HG03354 (cell line): ENCODE results near the gene AHRR.
"Not testable (repeated sequence)": the region's sequence is repeated elsewhere in the genome, so short reads cannot be mapped to it uniquely, and the experiment has no call there.

ENCODE experiments used
- ATAC-seq: cut with Tn5 transposase; IDR thresholded peaks from one replicate; pipeline ENCODE4 v1.9.1; 2021; ENCODE audit warnings: mild to moderate bottlenecking; ENCODE audit not compliant: unreplicated experiment, poor library complexity, severe bottlenecking

The AHRR gene

GRCh38 chr5:462051-462481, 140.6 kb downstream of the AHRR start:
- no peak for ATAC-seq

DNA sequence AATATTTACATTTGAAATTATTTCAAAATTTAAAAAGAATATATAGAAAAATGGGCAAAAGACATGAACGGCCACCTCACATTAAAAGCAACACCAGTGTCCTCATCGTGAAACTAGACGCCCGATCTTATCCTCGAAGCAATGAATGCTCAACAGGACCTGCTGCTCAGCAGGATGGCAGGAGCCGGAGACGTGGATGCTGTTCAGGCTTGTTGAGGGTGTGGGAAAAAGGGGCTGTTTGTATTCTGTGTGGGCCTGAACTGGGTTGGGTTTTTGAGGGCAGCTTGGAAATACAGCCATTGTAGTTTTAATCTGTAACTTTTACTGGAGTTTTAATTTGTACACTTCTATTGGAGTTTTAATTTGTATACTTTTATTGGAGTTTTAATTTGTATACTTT, 141.8 kb downstream of the AHRR start:
- no peak for ATAC-seq

DNA sequence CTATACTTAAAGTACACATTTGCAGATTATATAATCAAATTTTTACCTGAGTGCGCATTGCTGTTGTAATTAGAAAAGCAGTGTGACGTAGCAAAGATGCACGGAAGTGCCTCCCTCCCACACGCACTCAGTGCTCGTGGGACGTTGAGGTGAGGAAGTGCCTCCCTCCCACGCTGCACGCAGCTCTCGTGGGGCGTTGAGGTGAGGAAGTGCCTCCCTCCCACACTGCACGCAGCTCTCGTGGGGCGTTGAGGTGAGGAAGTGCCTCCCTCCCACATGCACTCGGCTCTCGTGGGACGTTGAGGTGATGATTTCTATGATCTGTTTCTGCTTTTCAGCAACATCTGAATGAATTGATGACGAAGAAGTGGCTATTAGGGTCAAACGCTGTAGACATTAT, 142.4 kb downstream of the AHRR start:
- no peak for ATAC-seq

DNA sequence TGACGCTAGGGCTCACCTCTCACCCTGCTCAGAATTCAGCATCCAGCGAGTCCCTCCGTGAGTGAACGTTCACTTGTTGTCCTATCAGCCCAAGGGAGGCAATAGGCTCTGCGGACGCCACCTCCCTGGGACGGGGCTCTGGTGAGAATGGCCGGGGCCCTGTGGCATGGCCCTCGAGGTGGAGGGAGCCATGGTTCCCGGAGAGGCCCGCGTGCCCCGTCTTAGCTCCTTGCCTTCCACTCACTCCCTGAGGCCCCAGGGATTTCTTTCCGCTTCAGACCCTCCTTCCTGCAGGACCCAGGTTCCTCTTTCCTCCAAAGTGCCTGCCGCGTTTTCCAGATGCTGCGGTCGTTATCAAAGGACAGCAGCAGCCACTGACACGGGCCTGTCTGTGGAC, 142.9 kb downstream of the AHRR start:
- ATAC-seq, result no peak

DNA sequence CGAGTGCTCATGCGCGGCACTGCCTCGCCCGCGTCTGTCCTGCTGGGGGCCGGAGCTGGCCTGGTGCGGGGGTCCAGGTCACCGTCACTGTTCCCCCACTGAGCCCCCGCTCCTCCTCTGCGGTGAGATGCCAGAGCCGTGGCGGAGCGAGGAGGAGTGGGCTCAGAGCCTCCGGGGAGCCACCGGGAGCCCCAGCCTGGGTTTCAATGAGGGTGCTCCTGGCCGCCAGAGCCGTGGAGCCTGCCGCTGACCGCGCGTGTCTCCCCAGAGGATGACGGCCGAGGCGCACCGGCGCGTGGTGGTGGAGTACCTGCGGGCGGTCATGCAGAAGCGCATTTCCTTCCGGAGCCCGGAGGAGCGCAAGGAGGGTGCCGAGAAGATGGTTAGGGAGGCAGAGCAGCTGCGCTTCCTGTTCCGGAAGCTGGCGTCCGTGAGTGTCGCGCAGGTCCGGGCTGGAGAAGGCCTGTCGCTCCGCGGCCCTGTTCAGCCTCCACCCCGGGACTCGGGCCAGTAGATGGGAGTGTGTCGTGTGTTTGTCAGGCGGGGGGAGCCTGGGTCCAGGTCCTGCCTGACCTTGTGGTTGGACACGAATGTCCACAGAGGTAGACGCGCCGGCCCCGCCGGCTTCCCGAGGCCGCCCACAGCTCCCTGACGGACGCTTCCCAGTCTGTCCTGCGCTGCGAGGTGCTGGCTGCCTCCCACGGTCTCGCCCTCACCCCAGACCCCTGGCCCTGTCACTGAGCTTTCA, 143.5 kb downstream of the AHRR start:
- ATAC-seq, result no peak

GRCh38 chr5:465591-466403, 144.3 kb downstream of the AHRR start:
- ATAC-seq, result no peak

GRCh38 chr5:466661-467310, 145.3 kb downstream of the AHRR start:
- ATAC-seq, result no peak

- no peak for ATAC-seq
These were observed 146.9 kb downstream of the AHRR start for GRCh38 chr5:468401-468800.

DNA sequence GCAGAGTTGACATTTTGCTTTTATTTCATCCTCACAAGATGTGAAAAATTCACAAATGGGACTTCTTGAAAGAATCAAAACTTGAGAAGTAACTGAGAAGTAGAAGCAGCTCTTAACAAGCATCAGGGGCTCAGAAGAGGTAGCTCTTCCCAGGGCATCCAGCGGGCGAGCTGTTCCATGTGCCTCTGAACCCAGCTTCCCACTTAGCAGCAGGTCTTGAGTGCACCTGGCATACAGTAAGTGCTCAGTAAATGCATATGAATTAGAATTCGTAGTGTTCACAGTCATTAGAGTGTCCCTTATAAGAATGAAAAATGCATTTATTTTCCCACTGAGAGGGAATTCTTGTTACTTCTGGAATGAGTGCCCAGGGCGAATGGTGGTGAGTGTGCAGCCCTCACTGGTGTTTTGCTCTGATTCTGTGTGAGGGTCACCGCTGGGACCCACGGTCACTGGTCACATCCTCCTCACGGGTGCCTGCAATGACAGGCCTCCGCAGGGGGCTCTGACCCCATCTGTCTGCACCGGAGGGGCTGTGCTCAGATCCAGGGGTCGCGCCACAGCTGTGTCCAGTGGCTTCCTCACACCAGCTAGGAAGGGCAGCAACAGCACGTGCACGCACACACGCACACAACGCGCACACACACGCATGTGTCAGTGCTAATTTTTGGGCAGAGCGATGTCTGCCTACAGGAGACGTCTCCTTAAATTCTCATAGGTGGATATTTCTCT, 148.4 kb downstream of the AHRR start:
- no peak for ATAC-seq

DNA sequence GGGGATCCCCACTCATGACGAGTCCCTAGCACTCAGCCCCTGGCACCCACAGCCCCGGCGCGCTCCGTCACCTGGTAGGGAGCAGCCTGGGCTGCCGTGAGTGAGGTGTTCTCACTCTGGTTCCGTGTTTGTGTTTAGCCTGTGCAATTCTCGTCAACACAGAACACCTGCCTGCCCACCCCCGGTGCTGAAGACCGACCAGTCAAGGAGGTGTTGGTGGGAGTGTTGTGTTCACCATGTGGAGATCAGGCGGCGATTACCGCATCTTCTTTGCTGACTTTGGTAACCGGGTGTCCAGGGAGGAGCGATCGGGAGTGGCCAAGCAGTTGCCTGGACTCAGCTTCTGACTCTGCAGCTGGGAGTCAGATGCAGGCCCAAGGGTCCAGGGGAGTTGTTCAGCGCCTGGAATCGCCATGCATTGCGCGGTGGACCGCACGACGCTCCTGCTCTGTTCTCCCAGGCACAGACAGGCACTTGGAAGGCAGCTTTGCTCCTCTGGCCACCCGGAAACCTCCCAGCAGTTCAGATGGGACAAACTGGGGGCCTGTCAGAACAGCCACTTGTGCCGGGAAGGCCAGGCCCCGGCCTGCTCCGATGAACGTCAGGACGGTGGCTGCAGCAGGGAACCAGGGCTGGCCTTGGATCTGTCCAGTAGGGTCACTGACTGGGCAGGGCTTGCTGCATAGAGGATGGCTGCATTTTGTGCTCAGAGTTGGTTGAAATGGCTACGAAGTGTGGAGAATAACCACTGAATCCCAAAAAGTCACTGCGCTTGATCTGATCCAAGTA, 149.6 kb downstream of the AHRR start:
- ATAC-seq, result no peak

GRCh38 chr5:471750-472058, 150.2 kb downstream of the AHRR start:
- ATAC-seq, result no peak

DNA sequence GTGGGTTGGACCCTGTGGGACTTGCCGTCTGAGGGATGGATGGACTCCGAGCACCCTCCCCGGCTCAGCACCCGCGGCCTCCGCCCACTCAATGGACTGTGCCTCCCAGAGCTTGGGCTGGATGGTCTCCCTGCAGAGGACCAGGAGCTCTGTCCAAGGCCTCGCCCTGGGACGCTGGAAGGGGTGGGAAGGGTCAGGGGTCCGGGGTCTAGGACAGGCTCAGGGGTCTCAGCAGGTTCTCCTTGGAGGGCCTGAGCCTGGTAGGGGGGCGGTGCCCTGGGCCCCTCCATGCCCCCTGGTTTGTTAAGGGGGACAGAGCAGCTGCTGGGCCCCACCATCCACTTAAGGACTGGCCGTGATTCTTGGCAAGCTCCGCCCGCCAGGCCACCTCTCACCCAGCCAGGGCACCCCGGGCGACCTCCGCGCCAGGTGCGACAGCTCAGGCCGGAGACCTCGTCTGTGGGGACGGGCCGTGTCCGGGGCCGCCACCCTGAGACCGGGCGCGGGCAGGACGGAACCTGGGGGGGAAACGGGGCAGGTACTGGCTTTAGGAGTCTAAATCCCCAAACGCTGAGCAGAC, 150.7 kb downstream of the AHRR start:
- ATAC-seq, result peak; percentile 19

- ATAC-seq, result peak; percentile 74
These were observed 151.4 kb downstream of the AHRR start for GRCh38 chr5:472656-473550.

DNA sequence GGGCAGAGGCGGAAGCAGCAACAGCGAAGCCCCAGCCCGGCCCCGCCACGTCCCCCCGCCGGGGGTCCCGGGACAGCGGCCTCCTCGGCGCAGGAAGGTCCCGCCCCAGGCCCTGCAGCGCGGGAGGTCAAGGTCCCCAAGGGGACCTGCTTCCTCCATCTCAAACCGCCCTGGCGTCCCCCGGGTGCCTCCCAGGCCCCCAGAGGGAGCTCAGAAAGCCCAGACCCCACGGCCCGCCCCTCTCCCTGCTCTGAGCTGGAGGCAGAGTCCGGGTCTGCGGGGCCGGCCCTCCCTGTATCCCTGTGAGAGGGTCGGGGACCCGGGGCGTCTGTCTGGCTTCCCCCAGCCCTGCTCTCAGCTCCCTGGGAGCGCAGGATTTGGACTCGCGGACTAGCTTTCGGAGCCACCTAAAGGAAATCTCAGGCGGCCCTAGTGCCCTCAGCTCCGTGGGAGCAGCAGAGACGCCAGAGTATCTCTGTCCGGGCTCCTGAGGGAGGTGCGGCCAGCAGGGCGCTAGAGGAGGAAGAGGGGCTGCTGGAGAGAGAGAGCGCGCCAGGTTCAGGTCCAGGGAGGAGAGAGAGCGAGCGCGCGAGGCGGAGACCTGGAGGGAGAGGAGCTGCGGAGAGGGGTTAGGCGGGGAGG, 152.2 kb downstream of the AHRR start:
- peak; percentile 35 for ATAC-seq

DNA sequence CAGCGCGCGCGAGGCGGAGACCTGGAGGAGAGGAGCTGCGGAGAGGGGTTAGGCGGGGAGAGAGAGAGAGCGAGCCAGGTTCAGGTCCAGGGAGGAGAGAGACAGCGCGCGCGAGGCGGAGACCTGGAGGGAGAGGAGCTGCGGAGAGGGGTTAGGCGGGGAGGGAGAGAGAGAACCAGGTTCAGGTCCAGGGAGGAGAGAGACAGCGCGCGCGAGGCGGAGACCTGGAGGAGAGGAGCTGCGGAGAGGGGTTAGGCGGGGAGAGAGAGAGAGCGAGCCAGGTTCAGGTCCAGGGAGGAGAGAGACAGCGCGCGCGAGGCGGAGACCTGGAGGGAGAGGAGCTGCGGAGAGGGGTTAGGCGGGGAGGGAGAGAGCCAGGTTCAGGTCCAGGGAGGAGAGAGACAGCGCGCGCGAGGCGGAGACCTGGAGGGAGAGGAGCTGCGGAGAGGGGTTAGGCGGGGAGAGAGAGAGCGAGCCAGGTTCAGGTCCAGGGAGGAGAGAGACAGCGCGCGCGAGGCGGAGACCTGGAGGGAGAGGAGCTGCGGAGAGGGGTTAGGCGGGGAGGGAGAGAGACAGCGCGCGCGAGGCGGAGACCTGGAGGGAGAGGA, 152.8 kb downstream of the AHRR start:
- not testable (repeated sequence) for ATAC-seq

DNA sequence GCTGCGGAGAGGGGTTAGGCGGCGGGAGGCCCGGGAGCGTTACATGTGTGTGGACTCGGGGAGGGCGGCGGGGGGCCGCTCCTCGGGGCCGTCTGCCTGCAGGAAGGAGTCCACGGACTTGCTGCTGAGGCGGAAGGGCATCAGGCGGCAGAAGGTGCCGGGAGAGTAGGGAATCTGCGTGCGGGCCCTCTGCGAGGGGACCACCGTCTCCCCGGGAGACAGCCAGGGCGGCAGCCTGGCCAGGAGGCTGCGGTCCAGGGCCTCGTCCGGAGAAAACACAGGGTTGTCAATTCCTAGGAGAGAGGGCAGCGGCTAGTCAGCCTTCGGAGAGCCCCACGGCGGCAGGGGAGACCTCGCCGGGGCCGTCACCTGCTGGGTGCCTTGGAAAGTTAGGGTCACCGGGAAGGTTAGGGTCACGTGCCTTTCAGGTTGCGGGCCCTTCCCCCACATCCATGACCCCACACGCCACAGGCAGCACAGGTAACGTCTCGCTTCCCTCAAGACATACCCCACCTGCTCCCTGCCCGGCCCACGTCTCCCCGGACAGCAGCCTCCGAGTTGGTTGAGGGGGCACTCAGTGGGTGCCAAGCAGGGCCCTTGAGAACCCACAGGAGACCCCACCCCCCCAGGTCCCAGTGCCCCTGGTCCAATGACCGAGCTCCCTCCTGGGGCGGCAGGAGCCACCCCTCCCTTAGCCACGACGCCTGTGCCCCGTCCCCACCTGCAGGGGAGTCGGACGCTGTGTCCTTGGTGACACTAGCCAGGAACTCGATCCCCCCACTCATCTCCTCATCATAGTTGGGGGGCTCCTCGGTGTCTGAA, 153.5 kb downstream of the AHRR start:
- no peak for ATAC-seq

- ATAC-seq, result no peak
These were observed 154.2 kb downstream of the AHRR start for GRCh38 chr5:475704-476101.
